Central memory CD8-positive, alpha-beta T cell (primary cell): Measurements from ENCODE around the gene DIAPH2.

ENCODE experiments used
- ATAC-seq: fragments of 150-1000 bp; cut with Tn5 transposase; replicated peaks from 2 replicates; pipeline ENCODE4 v1.10.0; 2022; ENCODE audit warnings: mild to moderate bottlenecking, moderate FRiP score, moderate number of reproducible peaks; ENCODE audit not compliant: poor library complexity, severe bottlenecking; ENCODE audit errors: extremely low read depth
- DNase-seq, 2 donors: peaks; one replicate each; pipeline ENCODE4 v3.0.0; 2021; ENCODE audit warnings: low spot score in 2 of 2
- H3K27ac Mint-ChIP-seq: one replicate; pipeline ENCODE4 v1.8.0; 2022; ENCODE audit warnings: low read depth, mild to moderate bottlenecking, moderate library complexity, mixed read lengths
- H3K27me3 Mint-ChIP-seq: one replicate; pipeline ENCODE4 v1.8.0; 2022; ENCODE audit warnings: mixed read lengths
- H3K36me3 Mint-ChIP-seq: one replicate; pipeline ENCODE4 v1.8.0; 2022; ENCODE audit warnings: mild to moderate bottlenecking, moderate library complexity, mixed read lengths; ENCODE audit not compliant: insufficient read depth
- H3K4me1 Mint-ChIP-seq: one replicate; pipeline ENCODE4 v1.8.0; 2022; ENCODE audit warnings: mixed read lengths
- H3K4me3 Mint-ChIP-seq: one replicate; pipeline ENCODE4 v1.8.0; 2022; ENCODE audit warnings: mild to moderate bottlenecking, moderate library complexity, mixed read lengths
- H3K9me3 Mint-ChIP-seq: one replicate; pipeline ENCODE4 v1.8.0; 2022; ENCODE audit warnings: mixed read lengths

Gene DIAPH2

GRCh38 chrX:96997196-96997595 lies 312.6 kb downstream of the DIAPH2 start:
- Mint-ChIP-seq H3K27ac (no peak overlapping the region), H3K36me3 (peaks cover 5% of the 10 kb centered on the region), H3K4me3 (no peak overlapping the region), H3K4me1 (no peaks in the 10 kb centered on the region), H3K9me3 (no peaks in the 10 kb centered on the region), H3K27me3 (no peaks in the 10 kb centered on the region)
- DNase-seq, result no peak
- no peak for ATAC-seq

- Mint-ChIP-seq H3K4me3 (no peak overlapping the region), H3K4me1 (no peaks in the 10 kb centered on the region), H3K9me3 (no peaks in the 10 kb centered on the region), H3K27me3 (no peaks in the 10 kb centered on the region), H3K36me3 (peaks cover 2% of the 10 kb centered on the region), H3K27ac (no peak overlapping the region)
- DNase-seq, result no peak
- no peak for ATAC-seq
Observed at GRCh38 chrX:97000682-97001368, 316.2 kb downstream of the DIAPH2 start.

- DNase-seq (no peak), ATAC-seq (no peak)
- Mint-ChIP-seq H3K27me3 (no peaks in the 10 kb centered on the region), H3K27ac (no peak overlapping the region), H3K9me3 (no peaks in the 10 kb centered on the region), H3K36me3 (peaks cover 2% of the 10 kb centered on the region), H3K4me3 (no peak overlapping the region), H3K4me1 (peaks cover 11% of the 10 kb centered on the region)
Observed at GRCh38 chrX:97006167-97006566, 321.5 kb downstream of the DIAPH2 start.

- Mint-ChIP-seq H3K36me3 (peaks cover 1% of the 10 kb centered on the region), H3K4me3 (no peak overlapping the region), H3K27me3 (no peaks in the 10 kb centered on the region), H3K4me1 (peaks cover 11% of the 10 kb centered on the region), H3K9me3 (no peaks in the 10 kb centered on the region), H3K27ac (no peak overlapping the region)
- ATAC-seq (no peak), DNase-seq (no peak)
Observed at GRCh38 chrX:97009391-97009790, 324.7 kb downstream of the DIAPH2 start.

GRCh38 chrX:97011540-97011939 lies 326.9 kb downstream of the DIAPH2 start:
- DNase-seq (no peak), ATAC-seq (no peak)
- Mint-ChIP-seq H3K27me3 (no peaks in the 10 kb centered on the region), H3K4me3 (no peak overlapping the region), H3K9me3 (no peaks in the 10 kb centered on the region), H3K36me3 (peaks cover 1% of the 10 kb centered on the region), H3K4me1 (peaks cover 7% of the 10 kb centered on the region), H3K27ac (no peak overlapping the region)

- ATAC-seq (no peak), DNase-seq (no peak)
- H3K9me3 Mint-ChIP-seq, result no peaks in the 10 kb centered on the region
- H3K4me3 Mint-ChIP-seq, result no peak overlapping the region
- peaks cover 1% of the 10 kb centered on the region for H3K36me3 Mint-ChIP-seq
- no peak overlapping the region for H3K27ac Mint-ChIP-seq
- H3K27me3 Mint-ChIP-seq, result no peaks in the 10 kb centered on the region
- H3K4me1 Mint-ChIP-seq, result no peaks in the 10 kb centered on the region
Observed at GRCh38 chrX:97016106-97016505, 331.5 kb downstream of the DIAPH2 start.

- no peaks in the 10 kb centered on the region for H3K4me1 Mint-ChIP-seq
- ATAC-seq (no peak), DNase-seq (no peak)
- H3K36me3 Mint-ChIP-seq, result no peaks in the 10 kb centered on the region
- no peaks in the 10 kb centered on the region for H3K9me3 Mint-ChIP-seq
- no peak overlapping the region for H3K27ac Mint-ChIP-seq
- H3K4me3 Mint-ChIP-seq, result no peak overlapping the region
- no peaks in the 10 kb centered on the region for H3K27me3 Mint-ChIP-seq
Observed at GRCh38 chrX:97021680-97022079, 337.0 kb downstream of the DIAPH2 start.

- DNase-seq (no peak), ATAC-seq (no peak)
- Mint-ChIP-seq H3K27ac (no peak overlapping the region), H3K9me3 (no peaks in the 10 kb centered on the region), H3K27me3 (no peaks in the 10 kb centered on the region), H3K36me3 (no peaks in the 10 kb centered on the region), H3K4me1 (no peaks in the 10 kb centered on the region), H3K4me3 (no peak overlapping the region)
Observed at GRCh38 chrX:97026406-97026805, 341.8 kb downstream of the DIAPH2 start.

- H3K27me3 Mint-ChIP-seq, result no peaks in the 10 kb centered on the region
- no peaks in the 10 kb centered on the region for H3K4me1 Mint-ChIP-seq
- no peak overlapping the region for H3K27ac Mint-ChIP-seq
- no peaks in the 10 kb centered on the region for H3K9me3 Mint-ChIP-seq
- no peak overlapping the region for H3K4me3 Mint-ChIP-seq
- ATAC-seq (no peak), DNase-seq (no peak)
- H3K36me3 Mint-ChIP-seq, result no peaks in the 10 kb centered on the region
Observed at GRCh38 chrX:97027384-97027922, 342.8 kb downstream of the DIAPH2 start.

- H3K4me1 Mint-ChIP-seq, result no peaks in the 10 kb centered on the region
- H3K27me3 Mint-ChIP-seq, result no peaks in the 10 kb centered on the region
- DNase-seq (no peak), ATAC-seq (no peak)
- H3K36me3 Mint-ChIP-seq, result no peaks in the 10 kb centered on the region
- no peaks in the 10 kb centered on the region for H3K9me3 Mint-ChIP-seq
- H3K27ac Mint-ChIP-seq, result no peak overlapping the region
- no peak overlapping the region for H3K4me3 Mint-ChIP-seq
Observed at GRCh38 chrX:97030463-97030862, 345.8 kb downstream of the DIAPH2 start.

- H3K4me1 Mint-ChIP-seq, result no peaks in the 10 kb centered on the region
- H3K4me3 Mint-ChIP-seq, result no peak overlapping the region
- no peaks in the 10 kb centered on the region for H3K36me3 Mint-ChIP-seq
- ATAC-seq, result no peak
- H3K9me3 Mint-ChIP-seq, result no peaks in the 10 kb centered on the region
- H3K27me3 Mint-ChIP-seq, result no peaks in the 10 kb centered on the region
- no peak for DNase-seq
- no peak overlapping the region for H3K27ac Mint-ChIP-seq
Observed at GRCh38 chrX:97030947-97031346, 346.3 kb downstream of the DIAPH2 start.

- no peak overlapping the region for H3K27ac Mint-ChIP-seq
- no peaks in the 10 kb centered on the region for H3K27me3 Mint-ChIP-seq
- no peak for DNase-seq
- ATAC-seq, result no peak
- no peak overlapping the region for H3K4me3 Mint-ChIP-seq
- H3K9me3 Mint-ChIP-seq, result no peaks in the 10 kb centered on the region
- no peaks in the 10 kb centered on the region for H3K4me1 Mint-ChIP-seq
- H3K36me3 Mint-ChIP-seq, result no peaks in the 10 kb centered on the region
Observed at GRCh38 chrX:97039363-97040029, 354.9 kb downstream of the DIAPH2 start.

GRCh38 chrX:97045470-97045869 lies 360.8 kb downstream of the DIAPH2 start:
- Mint-ChIP-seq H3K4me1 (no peaks in the 10 kb centered on the region), H3K27me3 (no peaks in the 10 kb centered on the region), H3K4me3 (no peak overlapping the region), H3K27ac (no peak overlapping the region), H3K36me3 (no peaks in the 10 kb centered on the region), H3K9me3 (no peaks in the 10 kb centered on the region)
- ATAC-seq (no peak), DNase-seq (no peak)
